LHCN-M2 (cell line): ENCODE data around the gene DCC. TPM values are rescaled to one million over a fixed set of nuclear protein-coding genes. Genes with fewer than 3 reads are reported as not detected.

Source experiments
- DNase-seq: peaks from one replicate; pipeline ENCODE4 v3.0.0-alpha.2; 2012; ENCODE audit warnings: low read depth
- total RNA-seq: library from RNA; depleted of rRNA; stranded (reverse); fragments of >200 nt; gene quantifications from 2 replicates; pipeline ENCODE4 v1.2.3, GENCODE V29; 2014

The DCC gene
- total RNA-seq, 1 experiment from 2014 or later: not detected

DNA sequence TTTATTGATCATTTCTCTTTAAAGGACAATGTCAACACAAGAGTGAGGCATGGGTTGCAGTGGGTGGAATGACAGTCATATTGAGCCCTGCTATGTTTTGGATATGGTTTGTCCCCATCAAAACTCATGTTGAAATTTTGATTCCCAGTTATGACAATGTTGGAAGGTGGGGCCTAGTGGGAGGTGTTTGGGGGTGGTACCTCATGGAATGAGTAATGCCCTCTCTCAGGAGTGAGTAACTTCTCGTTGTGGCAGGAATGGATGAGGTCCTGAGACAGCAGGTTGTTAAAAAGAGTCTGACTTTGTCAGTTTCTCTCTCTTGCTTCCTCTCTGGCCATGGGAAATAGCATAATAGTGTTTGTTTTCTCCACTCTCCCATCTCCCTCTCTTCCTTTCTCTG is 345.3 kb downstream of the DCC start:
- DNase-seq: no peak

- no peak for DNase-seq
Observed at GRCh38 chr18:52691841-52692240, 351.8 kb downstream of the DCC start.

GRCh38 chr18:52694804-52695203 is 354.8 kb downstream of the DCC start:
- no peak for DNase-seq

GRCh38 chr18:52700116-52700515 is 360.1 kb downstream of the DCC start:
- DNase-seq: no peak

GRCh38 chr18:52700816-52701215 is 360.8 kb downstream of the DCC start:
- no peak for DNase-seq

- DNase-seq: no peak
Observed at GRCh38 chr18:52701219-52701935, 361.4 kb downstream of the DCC start.

DNA sequence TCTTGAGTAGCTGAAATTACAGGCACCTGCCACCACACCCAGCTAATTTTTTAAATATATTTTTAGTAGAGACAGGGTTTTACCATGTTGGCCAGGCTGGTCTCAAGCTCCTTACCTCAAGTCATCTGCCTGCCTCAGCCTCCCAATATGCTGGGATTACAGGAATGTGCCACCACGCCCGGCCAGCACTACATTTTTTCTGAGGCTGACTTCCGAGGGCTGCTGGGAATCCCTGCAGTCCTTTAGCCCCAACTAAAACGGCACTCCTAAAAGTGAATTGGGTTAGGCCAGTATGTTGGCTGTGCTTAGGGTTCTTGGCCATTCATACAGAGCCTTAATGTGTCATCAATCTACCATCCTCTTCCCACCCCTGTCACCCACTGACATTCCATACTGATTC is 375.4 kb downstream of the DCC start:
- no peak for DNase-seq

DNA sequence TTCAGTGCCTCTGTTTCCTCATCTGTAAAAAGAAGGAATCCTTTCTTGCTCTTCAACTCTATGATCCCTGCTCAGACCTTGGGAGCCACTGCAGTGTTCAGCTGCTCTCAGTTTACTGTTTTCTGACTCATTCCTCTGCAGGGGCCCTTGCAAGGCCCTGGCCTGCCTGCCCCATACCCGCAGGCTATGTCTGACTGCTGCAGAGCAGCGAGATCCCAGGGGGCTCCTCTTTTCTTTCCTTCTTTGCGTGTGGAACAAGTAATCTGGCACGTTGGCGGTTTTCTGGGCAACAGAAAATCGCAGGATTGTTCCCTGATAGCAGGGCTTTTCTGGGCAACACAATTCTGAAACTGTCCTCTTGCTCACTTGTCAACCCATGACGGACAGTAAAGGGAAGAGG is 376.0 kb downstream of the DCC start:
- no peak for DNase-seq

- DNase-seq: no peak
Observed at GRCh38 chr18:52716973-52717372, 377.0 kb downstream of the DCC start.

GRCh38 chr18:52722904-52723303 is 382.9 kb downstream of the DCC start:
- DNase-seq: no peak

GRCh38 chr18:52723550-52723970 is 383.6 kb downstream of the DCC start:
- DNase-seq: no peak

DNA sequence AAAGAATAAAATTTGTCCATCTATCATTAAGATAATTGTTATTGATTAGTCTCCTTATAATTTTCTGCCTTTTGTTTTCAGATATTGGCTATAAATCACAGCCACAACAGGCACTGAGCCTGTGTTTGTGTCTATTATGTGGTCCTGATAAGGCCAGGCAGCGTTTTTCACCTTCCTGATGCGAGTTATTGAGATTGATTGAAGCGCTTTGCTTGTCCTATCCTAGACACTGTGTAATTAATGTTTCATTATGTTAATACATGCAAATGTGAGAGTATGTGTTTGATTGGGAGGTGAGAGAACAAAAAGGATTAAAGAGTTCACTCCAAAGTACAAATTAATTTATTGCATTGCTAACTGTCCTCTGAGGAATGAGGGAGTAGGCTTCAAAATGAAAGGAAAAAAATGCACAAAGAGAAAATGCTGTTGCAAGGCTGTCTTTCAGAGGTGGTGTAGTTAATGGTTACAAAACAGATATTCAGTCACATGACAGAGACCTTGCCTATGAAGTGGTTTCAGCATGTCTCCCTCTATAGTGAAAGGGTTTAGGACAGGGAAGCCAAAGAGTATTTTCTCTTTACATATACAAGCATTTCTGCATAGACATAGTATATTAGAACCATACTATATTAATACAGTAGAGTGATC is 391.1 kb downstream of the DCC start:
- no peak for DNase-seq

GRCh38 chr18:52738946-52739345 is 398.9 kb downstream of the DCC start:
- no peak for DNase-seq

DNA sequence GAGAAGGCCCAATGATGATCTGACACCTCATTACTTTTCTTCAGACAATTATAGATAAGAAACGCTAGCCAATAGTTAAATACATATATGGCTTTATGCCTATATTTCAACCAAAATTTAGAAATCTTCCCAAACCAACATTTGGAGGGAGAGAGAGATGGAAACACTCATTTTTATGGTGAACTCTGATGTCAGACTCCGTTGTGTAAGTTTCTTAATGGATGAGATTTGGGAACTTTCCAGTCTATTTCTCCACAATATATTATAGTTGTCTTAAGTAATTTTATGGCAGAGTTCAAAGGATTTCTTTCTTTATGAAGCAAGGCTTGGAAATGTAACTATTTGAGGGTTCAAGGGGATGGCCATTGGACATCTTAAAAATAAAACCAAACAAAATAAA is 407.0 kb downstream of the DCC start:
- DNase-seq: no peak

- DNase-seq: no peak
Observed at GRCh38 chr18:52747869-52748268, 407.9 kb downstream of the DCC start.

- DNase-seq: no peak
Observed at GRCh38 chr18:52748343-52748742, 408.3 kb downstream of the DCC start.

DNA sequence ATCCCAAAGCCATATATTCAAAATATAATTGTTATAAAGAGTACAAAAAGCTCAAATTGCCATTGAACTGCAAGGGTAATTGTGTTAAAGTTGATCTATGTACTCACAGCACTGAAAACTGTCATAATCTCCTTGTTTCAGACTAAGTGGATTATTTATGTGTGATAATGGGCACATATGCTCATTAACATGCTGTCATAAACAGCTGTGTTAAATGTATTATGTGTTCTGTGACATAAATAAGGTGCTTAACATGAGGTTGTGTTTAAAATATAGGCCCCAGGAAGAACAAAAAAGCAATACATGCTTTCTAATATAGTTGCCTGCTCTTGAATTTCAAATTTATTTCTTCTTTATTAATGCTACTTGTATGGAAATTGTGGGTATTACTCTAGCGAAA is 409.5 kb downstream of the DCC start:
- DNase-seq: no peak

DNA sequence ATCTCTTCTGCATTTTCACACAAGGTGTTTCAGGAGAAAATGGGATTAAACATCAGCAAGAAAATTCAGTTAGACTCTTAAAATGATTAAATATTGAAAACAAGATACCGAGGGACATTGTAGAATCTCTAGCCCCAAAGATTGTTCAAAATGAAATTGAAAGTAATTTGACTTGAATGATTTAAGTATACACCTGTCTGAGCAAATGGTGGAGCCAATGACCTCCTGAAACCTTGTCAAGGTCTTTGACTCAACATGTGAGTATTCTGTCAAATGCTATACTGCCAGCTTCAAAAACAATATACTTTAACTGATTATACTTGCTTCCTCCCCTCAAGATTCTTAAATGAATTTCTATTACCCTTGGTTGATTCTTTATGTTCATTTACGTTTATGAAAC is 411.0 kb downstream of the DCC start:
- DNase-seq: no peak

GRCh38 chr18:52764316-52764715 is 424.3 kb downstream of the DCC start:
- DNase-seq: no peak

- DNase-seq: no peak
Observed at GRCh38 chr18:52766002-52766545, 426.1 kb downstream of the DCC start.

DNA sequence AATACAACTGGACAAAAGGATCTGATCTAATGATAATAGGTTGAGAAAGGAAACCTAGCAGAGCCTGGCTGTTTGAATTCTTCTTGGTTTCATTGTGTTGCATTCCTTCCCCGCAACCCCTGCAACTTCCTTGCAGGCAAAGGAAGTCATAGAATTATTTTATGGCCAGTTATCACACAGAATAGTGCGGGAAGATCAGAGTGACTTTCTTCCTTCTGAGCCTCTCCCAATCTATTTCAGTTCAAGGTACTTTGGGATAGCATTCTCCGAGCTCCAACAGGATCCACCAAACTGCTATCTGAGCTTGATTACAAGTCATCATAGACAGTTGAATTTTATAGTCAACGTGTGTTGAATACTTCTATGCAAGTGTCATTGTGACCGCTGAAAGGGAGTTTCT is 441.1 kb downstream of the DCC start:
- no peak for DNase-seq

- DNase-seq: no peak
Observed at GRCh38 chr18:52791321-52791720, 451.3 kb downstream of the DCC start.

- no peak for DNase-seq
Observed at GRCh38 chr18:52812834-52813233, 472.8 kb downstream of the DCC start.
